Measurements from ENCODE around the gene DHRS4L2. TPM values are rescaled to one million over a fixed set of nuclear protein-coding genes. Genes with fewer than 3 reads are reported as not detected.
"Not testable (repeated sequence)": the region's sequence is repeated elsewhere in the genome, so short reads cannot be mapped to it uniquely, and the experiment has no call there.

The DHRS4L2 gene
- total and polyA plus RNA-seq, 2 donors (not counting 3 experiments of a cell fraction or from before 2014, with no cell fraction given) = 18.2 to 18.5 TPM

DNA sequence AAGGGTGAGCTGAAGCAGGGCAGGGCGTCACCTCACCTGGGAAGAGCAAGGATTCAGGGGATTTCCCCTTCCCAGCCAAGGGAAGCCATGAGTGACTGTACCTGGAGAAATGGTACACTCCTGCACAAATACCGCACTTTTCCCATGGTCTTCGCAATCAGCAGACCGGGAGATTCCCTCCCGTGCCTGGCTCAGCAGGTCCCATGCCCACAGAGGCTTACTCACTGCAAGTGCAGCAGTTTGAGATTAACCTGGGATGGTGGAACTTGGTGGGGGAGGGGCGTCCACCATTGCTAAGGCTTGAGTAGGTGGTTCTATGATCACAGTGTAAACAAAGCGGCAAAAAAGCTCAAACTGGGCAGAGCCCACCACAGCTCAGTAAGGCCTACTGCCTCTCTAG is 46.1 kb upstream of the DHRS4L2 start:
- no peak for FAIRE-seq
- CTCF ChIA-PET = interaction anchor here (1.2 to 1.4 kb wide), 2 partner anchors 12 to 310 kb away, joined by 3 to 4 read pairs; no protein-coding TSS in a partner anchor

DNA sequence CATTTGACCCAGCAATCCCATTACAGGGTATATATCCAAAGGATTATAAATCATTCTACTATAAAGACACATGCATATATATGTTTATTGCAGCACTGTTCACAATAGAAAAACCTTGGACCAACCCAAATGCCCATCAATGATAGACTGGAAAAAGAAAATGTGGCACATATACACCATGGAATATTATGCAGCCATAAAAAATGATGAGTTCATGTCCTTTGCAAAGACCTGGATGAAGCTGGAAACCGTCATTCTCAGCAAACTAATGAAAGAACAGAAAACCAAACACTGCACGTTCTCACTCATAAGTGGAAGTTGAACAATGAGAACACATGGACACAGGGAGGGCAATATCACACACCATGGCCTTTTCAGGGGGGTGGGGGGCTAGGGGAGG is 39.7 kb upstream of the DHRS4L2 start:
- H3K4me1 ChIP-seq (ENCODE audit: control insufficient read depth, extremely low read depth, insufficient read depth, low read length); H2AFZ ChIP-seq (ENCODE audit: low read depth, low read length); H3K36me3 ChIP-seq (ENCODE audit: control insufficient read depth in 2 of 2, extremely low read depth in 1 of 2, insufficient read depth in 2 of 2, low read length in 2 of 2); POLR2A ChIA-PET; BruUV-seq (replicated peaks); H3K79me2 ChIP-seq (ENCODE audit: control insufficient read depth, insufficient read depth, low read length); intact Hi-C loops (cut with micrococcal nuclease); H3K4me2 ChIP-seq (ENCODE audit: insufficient read depth, low read length); DNase-seq (ENCODE audit: low read depth, low spot score); FAIRE-seq; H3K4me3 ChIP-seq (replicated peaks in 1 of 3; ENCODE audit: insufficient read depth in 1 of 3, low read depth in 1 of 3, low read length in 3 of 3); H3K27ac ChIP-seq (ENCODE audit: insufficient read depth, low read depth, low read length); H3K9me3 ChIP-seq (replicated peaks; ENCODE audit: control insufficient read depth, insufficient read depth, low read length); H3K27me3 ChIP-seq (ENCODE audit: control insufficient read depth in 2 of 2, insufficient read depth in 2 of 2, low read length in 2 of 2); H3K9ac ChIP-seq (replicated peaks; ENCODE audit: extremely low read depth, insufficient read depth, low read length); CTCF ChIA-PET; H3K9me1 ChIP-seq (replicated peaks; ENCODE audit: control insufficient read depth, extremely low read depth, insufficient read depth, low read length); dilution Hi-C loops (cut with MboI; ENCODE audit: extremely low pct_ligation_motif_present, low sequenced_read_pairs); H4K20me1 ChIP-seq (replicated peaks; ENCODE audit: control insufficient read depth, extremely low read depth, insufficient read depth, low read length): not testable (repeated sequence)

More for the DNA sequence above, 46.1 kb upstream of the DHRS4L2 start:
- TF ChIP-seq JUN (IDR thresholded peaks at IDR 0.05; ENCODE audit: borderline replicate concordance, insufficient read depth, insufficient read length, low read depth) (no peak), EZH2 (IDR thresholded peaks at IDR 0.05; ENCODE audit: borderline replicate concordance, low read depth, low read length, severe bottlenecking) (no peak)
- H3K36me3 ChIP-seq (ENCODE audit: control insufficient read depth in 2 of 2, extremely low read depth in 1 of 2, insufficient read depth in 2 of 2, low read length in 2 of 2) = no peaks in the 10 kb centered on the region
- H3K4me3 ChIP-seq (replicated peaks in 1 of 3; ENCODE audit: insufficient read depth in 1 of 3, low read depth in 1 of 3, low read length in 3 of 3) = no peak overlapping the region
- intact Hi-C loops (cut with micrococcal nuclease) (no loop called here), dilution Hi-C loops (cut with MboI; ENCODE audit: extremely low pct_ligation_motif_present, low sequenced_read_pairs) (no loop called here)
- DNase-seq (ENCODE audit: low read depth, low spot score) = no peak
- H3K4me1 ChIP-seq (ENCODE audit: control insufficient read depth, extremely low read depth, insufficient read depth, low read length) = no peaks in the 10 kb centered on the region
- POLR2A ChIA-PET = no interaction called here
- H3K27me3 ChIP-seq (ENCODE audit: control insufficient read depth in 2 of 2, insufficient read depth in 2 of 2, low read length in 2 of 2) = no peaks in the 10 kb centered on the region
- no peaks in the 10 kb centered on the region for H3K9me1 ChIP-seq (replicated peaks; ENCODE audit: control insufficient read depth, extremely low read depth, insufficient read depth, low read length)
- H3K27ac ChIP-seq (ENCODE audit: insufficient read depth, low read depth, low read length) = no peak overlapping the region
- H3K9me3 ChIP-seq (replicated peaks; ENCODE audit: control insufficient read depth, insufficient read depth, low read length) = no peaks in the 10 kb centered on the region
- no peaks in the 10 kb centered on the region for H3K79me2 ChIP-seq (ENCODE audit: control insufficient read depth, insufficient read depth, low read length)
- no peak overlapping the region for H2AFZ ChIP-seq (ENCODE audit: low read depth, low read length)
- no peak overlapping the region for H3K4me2 ChIP-seq (ENCODE audit: insufficient read depth, low read length)
- H3K9ac ChIP-seq (replicated peaks; ENCODE audit: extremely low read depth, insufficient read depth, low read length) = no peak overlapping the region
- no peaks in the 10 kb centered on the region for H4K20me1 ChIP-seq (replicated peaks; ENCODE audit: control insufficient read depth, extremely low read depth, insufficient read depth, low read length)
- no TSS peak for BruUV-seq (replicated peaks)
